ENCODE data around the gene MRPL23. TPM values are rescaled to one million over a fixed set of nuclear protein-coding genes. Genes with fewer than 3 reads are reported as not detected.

MRPL23 gene
- total and polyA plus RNA-seq, 2 of the 8 experiments (the other 6 are each of a cell fraction or from before 2014, with no cell fraction given), result 86.4 to 244 TPM

DNA sequence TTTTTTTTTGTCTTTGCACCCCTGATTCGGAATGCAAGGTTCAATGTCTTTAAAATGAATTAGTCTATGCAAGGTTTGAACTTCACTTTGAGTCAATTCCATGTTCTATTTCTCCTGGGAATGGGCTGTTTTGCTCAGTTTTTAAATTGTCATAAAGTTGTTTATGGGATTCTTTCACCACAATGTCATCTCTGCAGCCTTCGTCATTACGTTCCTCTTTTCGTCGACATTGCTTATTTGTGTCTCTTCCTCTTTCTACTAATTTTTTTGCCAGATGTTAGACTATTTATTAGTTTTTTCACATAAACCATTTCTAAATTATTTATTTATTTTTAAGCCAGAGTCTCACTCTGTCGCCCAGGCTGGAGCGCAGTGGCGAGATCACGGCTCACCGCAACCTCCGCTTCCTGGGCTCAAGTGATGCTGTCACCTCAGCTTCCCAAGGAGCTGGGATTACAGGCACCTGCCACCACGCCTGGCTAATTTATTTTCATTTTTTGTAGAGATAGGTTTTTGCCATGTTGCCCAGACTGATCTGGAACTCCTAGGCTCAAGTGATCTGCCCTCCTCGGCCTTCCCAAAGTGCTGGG, 34.7 kb upstream of the MRPL23 start:
- Histone ChIP-seq H3K79me2 (ENCODE audit: control insufficient read depth in 1 of 2, insufficient read depth in 2 of 2, low read length in 2 of 2) (no peaks in the 10 kb centered on the region), H2AK5ac (ENCODE audit: low read depth, low read length) (no peak overlapping the region), H3K9ac (replicated peaks in 1 of 4; ENCODE audit: extremely low read depth in 1 of 4, low read depth in 3 of 4, low read length in 3 of 4) (no peak overlapping the region), H3K27me3 (replicated peaks in 1 of 4; ENCODE audit: control insufficient read depth in 3 of 4, extremely low read depth in 1 of 4, insufficient read depth in 3 of 4, low read length in 3 of 4) (peaks cover 0 to 2% (median 0%) of the 10 kb centered on the region in 4 experiments; a peak in 1 of 7 replicates), H3K9me3 (ENCODE audit: insufficient read depth in 2 of 2, low read depth in 1 of 2, low read length in 1 of 2) (no peaks in the 10 kb centered on the region), H2BK120ac (replicated peaks; ENCODE audit: low read depth, low read length) (no peak overlapping the region), H2BK12ac (ENCODE audit: low read depth, low read length) (no peak overlapping the region), H3K4ac (replicated peaks; ENCODE audit: insufficient read length, low read depth, low read length) (no peak overlapping the region), H4K20me1 (replicated peaks in 1 of 2; ENCODE audit: control insufficient read depth in 1 of 2, insufficient read depth in 2 of 2, low read length in 2 of 2) (peaks cover 0 to 2% of the 10 kb centered on the region in 2 experiments), H3K36me3 (ENCODE audit: control insufficient read depth in 2 of 4, insufficient read depth in 4 of 4, low read length in 3 of 4) (no peaks in the 10 kb centered on the region), H3K27ac (ENCODE audit: low read depth, low read length) (no peak overlapping the region), H3K4me2 (ENCODE audit: insufficient read depth in 1 of 2, low read depth in 2 of 2, low read length in 2 of 2) (no peak overlapping the region), H3K4me3 (ENCODE audit: extremely low read depth in 1 of 4, insufficient read depth in 2 of 4, low read depth in 3 of 4, low read length in 4 of 4) (no peak overlapping the region), H2BK5ac (ENCODE audit: low read depth, low read length) (no peak overlapping the region), H3K79me1 (ENCODE audit: low read depth, low read length) (no peaks in the 10 kb centered on the region), H2BK20ac (ENCODE audit: low read length) (no peak overlapping the region), H4K8ac (ENCODE audit: extremely low read depth, insufficient read depth, low read length) (no peak overlapping the region), H3K23ac (ENCODE audit: insufficient read length) (no peak overlapping the region), H3K14ac (ENCODE audit: insufficient read length) (no peak overlapping the region), H4K91ac (replicated peaks; ENCODE audit: insufficient read length, low read length) (no peak overlapping the region), H3K18ac (ENCODE audit: extremely low read depth, low read length) (no peak overlapping the region), H3K23me2 (ENCODE audit: low read depth, low read length) (peaks cover 5% of the 10 kb centered on the region; the same call in 1 of the 2 replicates), H2BK15ac (ENCODE audit: low read length) (no peak overlapping the region), H3K56ac (replicated peaks; ENCODE audit: insufficient read length, low read depth, low read length) (no peak overlapping the region), H2AFZ (ENCODE audit: low read length) (no peak overlapping the region), H3K4me1 (replicated peaks in 1 of 4; ENCODE audit: control insufficient read depth in 3 of 4, insufficient read depth in 4 of 4, low read length in 3 of 4) (peaks cover 2 to 8% (median 4%) of the 10 kb centered on the region in 4 experiments; a peak in 6 of 7 replicates), H4K5ac (ENCODE audit: insufficient read length, low read depth, low read length) (no peak overlapping the region)
- ChIA-PET CTCF (ENCODE audit: partially characterized antibody) (interaction anchor here (1.3 to 1.7 kb wide), 3 partner anchors 22 to 336 kb away, joined by 3 to 4 read pairs (median 4); no protein-coding TSS in a partner anchor), POLR2A (ENCODE audit: partially characterized antibody) (no interaction called here)
- no peak for FAIRE-seq
- WGBS, 2 experiments (ENCODE audit: extremely low coverage in 1 of 2, insufficient coverage in 1 of 2, insufficient read length in 1 of 2, insufficient replicate concordance in 2 of 2, low coverage in 1 of 2, low lambda C conversion rate in 2 of 2, missing lambda C conversion rate in 1 of 2), result 95% methylated on average over 13 of the region's 13 CpGs; no CpG with 5 or more reads in 1 of the 2 experiments
- DNase-seq (ENCODE audit: low read depth in 1 of 2, low spot score in 2 of 2), result no peak
- TF ChIP-seq BRCA1 (IDR thresholded peaks at IDR 0.05; ENCODE audit: low read depth, low read length) (no peak), CHD2 (IDR thresholded peaks at IDR 0.05; ENCODE audit: low read length) (no peak), BACH1 (IDR thresholded peaks at IDR 0.05; ENCODE audit: low read length) (no peak), SIRT6 (IDR thresholded peaks at IDR 0.05; ENCODE audit: low read length) (no peak), SIN3A (conservative IDR thresholded peaks at IDR 0.05 in 1 of 2, IDR thresholded peaks at IDR 0.05 in 1 of 2; ENCODE audit: low read depth in 1 of 2, low read length in 2 of 2) (no peak), HDAC6 (IDR thresholded peaks at IDR 0.05; ENCODE audit: low read depth, low read length) (no peak), ZNF274 (IDR thresholded peaks at IDR 0.05; ENCODE audit: borderline replicate concordance, extremely low read depth, low read length) (no peak), CBX5 (IDR thresholded peaks at IDR 0.05; ENCODE audit: low read depth, low read length) (no peak), TCF12 (IDR thresholded peaks at IDR 0.05; ENCODE audit: low read depth, low read length) (no peak), BCL11A (IDR thresholded peaks at IDR 0.05; ENCODE audit: low read depth in 2 of 2, low read length in 2 of 2) (no peak), CEBPB (IDR thresholded peaks at IDR 0.05; ENCODE audit: low read depth, low read length) (no peak), JUN (IDR thresholded peaks at IDR 0.05; ENCODE audit: low read depth, low read length) (no peak), EZH2 (IDR thresholded peaks at IDR 0.05; ENCODE audit: low read depth, low read length, severe bottlenecking) (no peak), SIX5 (IDR thresholded peaks at IDR 0.05; ENCODE audit: low read depth, low read length) (no peak)

All from H1 (cell line).